HG03064 (cell line): ENCODE data around the gene AKR7A3.
A peak's percentile ranks its signal among the peaks of the same experiment; 100 is the strongest.
"Not testable (repeated sequence)": the region's sequence is repeated elsewhere in the genome, so short reads cannot be mapped to it uniquely, and the experiment has no call there.

ENCODE experiments used
- ATAC-seq: cut with Tn5 transposase; IDR thresholded peaks from one replicate; pipeline ENCODE4 v1.9.1; 2021; ENCODE audit warnings: low read depth; ENCODE audit not compliant: unreplicated experiment

AKR7A3 gene

GRCh38 chr1:19321071-19321470 is 32.5 kb upstream of the AKR7A3 start:
- no peak for ATAC-seq

DNA sequence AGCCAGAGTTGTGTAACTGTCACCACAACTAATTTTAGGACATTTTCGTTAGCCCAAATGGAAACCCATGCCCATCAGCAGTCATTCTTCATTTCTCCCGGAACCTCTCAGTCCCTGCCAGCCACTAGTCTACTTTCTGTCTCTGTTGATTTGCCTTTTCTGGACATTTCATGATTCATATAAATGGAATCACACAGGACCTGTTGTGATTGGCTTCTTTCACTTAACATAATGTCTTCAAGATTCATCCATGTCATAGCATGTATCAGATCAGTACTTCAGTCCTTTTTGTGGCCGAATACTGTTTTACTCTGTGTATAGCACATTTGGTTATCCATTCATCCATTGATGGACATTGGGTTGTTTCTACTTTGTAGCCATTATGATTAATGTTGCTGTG is 30.6 kb upstream of the AKR7A3 start:
- no peak for ATAC-seq

DNA sequence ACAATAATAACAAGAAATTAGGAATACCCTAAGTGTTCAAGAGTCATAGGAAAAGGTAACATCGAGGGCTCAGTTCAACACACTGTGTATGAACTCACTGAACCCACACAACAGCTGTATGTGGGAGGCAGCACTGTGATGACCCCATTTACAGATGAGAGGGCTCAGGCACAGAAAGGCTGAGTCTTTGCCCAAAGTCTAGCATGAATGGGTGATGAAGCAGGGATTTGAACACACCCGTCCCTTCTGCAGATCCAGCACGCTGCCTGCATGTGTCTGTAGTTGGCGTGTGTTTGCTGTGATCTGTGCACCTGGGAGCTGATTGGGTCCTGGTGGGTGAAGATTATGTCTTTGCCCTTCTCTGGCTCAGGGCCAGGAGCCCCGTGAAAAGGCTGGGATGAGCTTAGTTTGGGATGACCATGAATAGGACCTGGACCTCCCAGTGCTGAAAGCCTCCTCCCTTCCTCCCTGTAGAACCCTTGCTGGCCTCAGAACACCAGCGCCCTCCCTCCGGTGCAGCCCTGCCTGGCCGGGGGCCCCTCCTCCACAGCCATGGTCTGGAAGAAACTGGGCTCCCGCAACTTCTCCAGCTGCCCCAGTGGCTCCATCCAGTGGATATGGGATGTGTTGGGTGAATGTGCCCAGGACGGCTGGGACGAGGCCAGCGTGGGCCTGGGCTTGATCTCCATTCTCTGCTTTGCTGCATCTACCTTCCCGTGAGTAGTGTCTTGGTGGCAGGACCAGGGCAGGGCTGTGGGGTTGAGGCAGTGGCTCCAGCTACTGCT is 28.7 kb upstream of the AKR7A3 start:
- no peak for ATAC-seq

GRCh38 chr1:19315378-19316198 is 27.0 kb upstream of the AKR7A3 start:
- no peak for ATAC-seq

- ATAC-seq: no peak
These were observed 25.7 kb upstream of the AKR7A3 start for GRCh38 chr1:19313961-19314882.

GRCh38 chr1:19313636-19313959 is 25.0 kb upstream of the AKR7A3 start:
- ATAC-seq: no peak

- ATAC-seq: no peak
These were observed 24.4 kb upstream of the AKR7A3 start for GRCh38 chr1:19312782-19313635.

GRCh38 chr1:19311931-19312781 is 23.6 kb upstream of the AKR7A3 start, which contains the start of the genes AKR7A2 and SLC66A1:
AKR7A2 (minus strand) TSS chr1:19312144; CDS start chr1:19312124, 20 bp downstream.
SLC66A1 (plus strand) TSS chr1:19312326; CDS start chr1:19317678, 5,352 bp downstream.
- peak; percentile 64 for ATAC-seq

GRCh38 chr1:19311503-19311930 is 22.9 kb upstream of the AKR7A3 start:
- ATAC-seq: no peak

DNA sequence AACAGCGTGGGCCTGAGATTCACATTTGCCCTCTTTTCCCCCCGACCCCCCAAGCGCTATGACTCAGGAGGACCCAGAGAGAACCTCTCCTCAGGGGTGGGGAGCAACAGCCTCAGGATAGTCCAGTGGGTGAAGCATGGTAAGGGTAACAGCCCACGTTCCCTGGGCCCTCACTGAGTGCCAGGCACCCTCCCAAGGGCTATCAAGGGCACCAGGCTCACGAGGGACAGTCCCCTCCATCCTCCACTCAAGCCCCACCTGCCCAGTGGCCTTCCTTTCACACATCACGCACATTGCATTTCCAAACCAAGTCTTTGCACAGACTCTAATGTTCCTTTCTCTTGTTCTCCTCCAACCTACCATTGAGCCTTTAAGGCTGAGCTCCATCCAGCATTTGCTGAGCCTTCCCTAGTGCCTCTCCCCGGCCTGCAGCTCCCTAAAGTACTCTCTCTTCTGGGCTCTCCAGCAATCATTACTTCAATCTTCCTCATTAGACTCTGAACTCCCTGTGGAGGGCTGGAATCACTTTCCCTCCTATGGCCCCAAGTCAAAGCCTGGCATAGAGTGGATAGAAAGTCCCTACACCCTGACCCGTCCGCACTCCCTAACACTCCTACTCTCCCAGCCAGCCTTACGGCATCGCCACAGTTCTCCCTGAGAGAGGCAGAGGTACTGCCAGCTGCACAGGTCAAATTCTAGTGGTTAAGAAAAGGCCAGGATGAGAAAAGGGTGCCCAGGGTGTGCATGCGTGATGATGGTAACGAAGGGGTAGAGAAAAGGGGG is 22.3 kb upstream of the AKR7A3 start:
- no peak for ATAC-seq

DNA sequence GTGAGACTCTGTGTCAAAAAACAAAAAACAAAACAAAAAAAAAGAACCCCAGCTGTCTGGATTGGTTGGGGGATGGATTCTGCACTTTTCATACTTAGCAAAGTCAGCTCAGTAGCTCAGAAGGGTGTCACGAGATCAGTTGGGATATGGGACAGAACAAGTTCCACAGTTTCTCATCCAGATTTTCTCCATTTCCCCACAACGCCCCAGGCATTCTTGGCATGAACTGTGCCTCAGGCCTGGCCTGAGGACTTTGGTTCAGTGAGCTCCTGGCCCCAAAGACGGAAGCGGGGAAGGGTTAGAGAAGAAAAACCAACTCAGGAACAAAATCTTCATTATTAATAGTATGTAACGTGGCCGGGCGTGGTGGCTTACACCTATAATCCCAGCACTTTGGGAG is 21.5 kb upstream of the AKR7A3 start:
- no peak for ATAC-seq

- ATAC-seq: no peak
These were observed 20.7 kb upstream of the AKR7A3 start for GRCh38 chr1:19309123-19309813.

- no peak for ATAC-seq
These were observed 19.9 kb upstream of the AKR7A3 start for GRCh38 chr1:19308509-19308907.

- ATAC-seq: no peak
These were observed 19.4 kb upstream of the AKR7A3 start for GRCh38 chr1:19307794-19308508.

DNA sequence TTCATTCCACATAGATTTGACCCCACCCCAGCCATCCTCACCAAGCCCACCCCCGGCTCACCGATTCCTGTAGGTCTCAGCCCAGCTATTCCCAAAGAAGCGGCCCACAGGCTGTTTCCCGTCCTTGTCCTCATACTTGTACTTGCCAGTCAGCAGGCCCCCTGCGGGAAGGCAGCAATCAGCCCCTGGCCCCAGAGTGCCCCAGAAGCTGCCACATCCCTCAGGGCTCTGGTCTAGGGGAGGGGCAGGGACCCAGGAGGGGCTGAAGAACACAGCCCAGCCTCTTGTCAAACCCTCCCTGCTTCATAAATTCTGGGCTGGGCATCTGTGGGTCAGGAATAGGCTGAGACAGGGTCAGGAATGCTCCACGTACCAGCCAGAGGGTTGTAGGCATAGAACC is 18.4 kb upstream of the AKR7A3 start:
- no peak for ATAC-seq

- no peak for ATAC-seq
These were observed 17.3 kb upstream of the AKR7A3 start for GRCh38 chr1:19305880-19306279.

GRCh38 chr1:19304081-19304480 is 15.5 kb upstream of the AKR7A3 start:
- ATAC-seq: not testable (repeated sequence)
